Karpas-422 (cell line): ENCODE measurements around the gene CYFIP1. TPM values are rescaled to one million over a fixed set of nuclear protein-coding genes. Genes with fewer than 3 reads are reported as not detected.

Experiments
- DNase-seq: peaks from one replicate; pipeline ENCODE4 v3.0.0-alpha.2; 2015
- H2AFZ ChIP-seq: fragments of 200-600 bp; sonication (generic); 2 replicates; pipeline ENCODE4 v1.6.1; 2014; ENCODE audit warnings: antibody characterized with exemption, low read length, mixed read lengths
- H3K27ac ChIP-seq: fragments of 200-600 bp; sonication (generic); 2 replicates; pipeline ENCODE4 v1.5.1; 2014; ENCODE audit warnings: mild to moderate bottlenecking, low read length, moderate library complexity
- H3K27me3 ChIP-seq: fragments of 200-600 bp; sonication (generic); 2 replicates; pipeline ENCODE4 v1.6.1; 2014; ENCODE audit warnings: low read length, mixed read lengths
- H3K36me3 ChIP-seq: fragments of 200-600 bp; sonication (generic); 2 replicates; pipeline ENCODE4 v1.6.1; 2014; ENCODE audit warnings: low read length, mixed read lengths; ENCODE audit not compliant: insufficient read depth
- H3K4me1 ChIP-seq: fragments of 200-600 bp; sonication (generic); 2 replicates; pipeline ENCODE4 v1.6.1; 2014; ENCODE audit warnings: mild to moderate bottlenecking, low read length, mixed read lengths
- H3K4me2 ChIP-seq: fragments of 200-600 bp; sonication (generic); 2 replicates; pipeline ENCODE4 v1.6.1; 2014; ENCODE audit warnings: low read length, low read depth, mild to moderate bottlenecking; ENCODE audit not compliant: poor library complexity, severe bottlenecking
- H3K4me3 ChIP-seq: fragments of 200-600 bp; sonication (generic); 2 replicates; pipeline ENCODE4 v1.5.1; 2014; ENCODE audit warnings: mild to moderate bottlenecking, antibody characterized with exemption, low read length, mixed read lengths
- H3K79me2 ChIP-seq: fragments of 200-600 bp; sonication (generic); 2 replicates; pipeline ENCODE4 v1.6.1; 2014; ENCODE audit warnings: mild to moderate bottlenecking, low read length, mixed read lengths
- H3K9ac ChIP-seq: fragments of 200-600 bp; sonication (generic); 2 replicates; pipeline ENCODE4 v1.6.0; 2014; ENCODE audit warnings: low read length
- H3K9me2 ChIP-seq: fragments of 200-600 bp; sonication (generic), shearing (Covaris generic); replicated peaks from 2 replicates; pipeline ENCODE4 v1.6.0; 2014; ENCODE audit warnings: mild to moderate bottlenecking, low read length, moderate library complexity; ENCODE audit not compliant: insufficient read depth
- H3K9me3 ChIP-seq: fragments of 300-700, 200-600 bp; sonication (generic); 2 replicates; pipeline ENCODE4 v1.6.1; 2014; ENCODE audit warnings: low read length, mixed read lengths
- H4K20me1 ChIP-seq: fragments of 200-600 bp; sonication (generic); 2 replicates; pipeline ENCODE4 v1.6.1; 2014; ENCODE audit warnings: mild to moderate bottlenecking, antibody characterized with exemption, low read length, low read depth; ENCODE audit not compliant: insufficient read depth
- total RNA-seq: library from RNA; depleted of rRNA; stranded (reverse); fragments of >200 nt; shearing (Covaris generic); gene quantifications from 2 replicates; pipeline ENCODE4 v1.2.3, GENCODE V29; 2014; ENCODE audit warnings: low replicate concordance

The CYFIP1 gene
- total RNA-seq, 1 experiment from 2014 or later = 0.04 TPM

GRCh38 chr15:22963641-22964040, 16.5 kb downstream of the CYFIP1 start:
- Histone ChIP-seq H3K79me2 (no peaks in the 10 kb centered on the region), H3K27ac (no peak overlapping the region)

DNA sequence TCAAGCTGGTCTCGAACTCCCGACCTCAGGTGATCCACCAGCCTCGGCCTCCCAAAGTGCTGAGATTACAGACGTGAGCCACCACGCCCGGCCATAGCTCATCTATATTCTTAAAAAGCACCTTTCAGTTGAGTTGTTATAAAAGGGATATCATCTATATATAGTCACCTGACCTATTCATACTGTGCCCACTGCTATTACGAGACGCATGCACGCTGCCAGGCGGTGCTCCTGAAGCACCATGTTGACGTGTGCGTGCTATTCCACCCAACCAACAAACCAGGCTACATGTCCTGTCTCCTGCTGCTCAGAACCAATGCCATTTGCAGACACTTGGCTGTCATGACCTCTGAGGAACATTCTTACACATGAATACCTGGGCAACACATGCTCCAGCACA, 17.6 kb downstream of the CYFIP1 start:
- no peaks in the 10 kb centered on the region for H3K27me3 ChIP-seq
- H3K36me3 ChIP-seq = no peaks in the 10 kb centered on the region
- no peak overlapping the region for H2AFZ ChIP-seq
- no peaks in the 10 kb centered on the region for H3K9me3 ChIP-seq
- no peak overlapping the region for H3K4me3 ChIP-seq
- H4K20me1 ChIP-seq = no peaks in the 10 kb centered on the region
- no peaks in the 10 kb centered on the region for H3K4me1 ChIP-seq
- no peak overlapping the region for H3K9ac ChIP-seq
- H3K27ac ChIP-seq = no peak overlapping the region
- no peak overlapping the region for H3K4me2 ChIP-seq
- no peaks in the 10 kb centered on the region for H3K9me2 ChIP-seq
- DNase-seq = no peak
- no peaks in the 10 kb centered on the region for H3K79me2 ChIP-seq

More at GRCh38 chr15:22963641-22964040, 16.5 kb downstream of the CYFIP1 start:
- no peak for DNase-seq
- Histone ChIP-seq H3K4me1 (no peaks in the 10 kb centered on the region), H3K4me3 (no peak overlapping the region), H3K9me2 (no peaks in the 10 kb centered on the region), H4K20me1 (no peaks in the 10 kb centered on the region), H2AFZ (no peak overlapping the region), H3K4me2 (no peak overlapping the region), H3K9me3 (no peaks in the 10 kb centered on the region), H3K9ac (no peak overlapping the region), H3K27me3 (no peaks in the 10 kb centered on the region), H3K36me3 (no peaks in the 10 kb centered on the region)

- Histone ChIP-seq H3K9me2 (no peaks in the 10 kb centered on the region), H3K36me3 (no peaks in the 10 kb centered on the region), H2AFZ (no peak overlapping the region), H3K79me2 (no peaks in the 10 kb centered on the region), H3K27me3 (no peaks in the 10 kb centered on the region), H3K9ac (no peak overlapping the region), H4K20me1 (no peaks in the 10 kb centered on the region), H3K4me1 (no peaks in the 10 kb centered on the region), H3K27ac (no peak overlapping the region), H3K4me3 (no peak overlapping the region), H3K9me3 (no peaks in the 10 kb centered on the region), H3K4me2 (no peak overlapping the region)
- DNase-seq = no peak
Observed at GRCh38 chr15:22961762-22962161, 18.4 kb downstream of the CYFIP1 start.

DNA sequence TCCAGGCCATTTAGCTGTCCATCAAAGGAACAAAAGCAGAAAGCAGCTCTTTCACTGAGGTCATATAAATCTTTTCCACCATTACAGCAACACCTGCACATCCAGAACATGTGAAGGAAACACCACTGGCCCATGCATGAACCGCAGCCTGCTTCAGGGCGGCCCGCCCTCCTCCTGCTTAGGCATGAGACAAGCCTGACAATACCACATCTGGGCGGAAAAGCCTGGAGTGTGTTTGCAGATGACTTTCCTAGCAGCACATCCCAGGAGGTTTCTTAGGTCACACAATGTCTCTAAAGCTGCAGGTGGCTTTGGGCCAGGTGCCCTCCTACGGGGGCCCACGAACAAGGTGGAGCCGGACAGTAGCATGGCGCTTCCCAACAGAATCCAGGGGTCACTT, 19.6 kb downstream of the CYFIP1 start:
- Histone ChIP-seq H3K4me3 (no peak overlapping the region), H3K9ac (no peak overlapping the region), H3K79me2 (no peaks in the 10 kb centered on the region), H3K4me1 (no peaks in the 10 kb centered on the region), H3K4me2 (no peak overlapping the region), H3K9me3 (no peaks in the 10 kb centered on the region), H3K9me2 (no peaks in the 10 kb centered on the region), H3K27me3 (no peaks in the 10 kb centered on the region), H3K27ac (no peak overlapping the region), H4K20me1 (no peaks in the 10 kb centered on the region), H3K36me3 (no peaks in the 10 kb centered on the region), H2AFZ (no peak overlapping the region)
- no peak for DNase-seq

- Histone ChIP-seq H2AFZ (no peak overlapping the region), H3K27ac (no peak overlapping the region)
Observed at GRCh38 chr15:22960126-22960525, 20.0 kb downstream of the CYFIP1 start.

GRCh38 chr15:22959321-22960101, 20.7 kb downstream of the CYFIP1 start:
- H3K79me2 ChIP-seq = no peaks in the 10 kb centered on the region
- DNase-seq = no peak
- H3K4me2 ChIP-seq = no peak overlapping the region
- no peaks in the 10 kb centered on the region for H3K27me3 ChIP-seq
- H3K4me1 ChIP-seq = no peaks in the 10 kb centered on the region
- H3K9ac ChIP-seq = no peak overlapping the region
- no peaks in the 10 kb centered on the region for H3K36me3 ChIP-seq
- no peaks in the 10 kb centered on the region for H3K9me2 ChIP-seq
- H3K27ac ChIP-seq = no peak overlapping the region
- H3K4me3 ChIP-seq = no peak overlapping the region
- no peaks in the 10 kb centered on the region for H3K9me3 ChIP-seq
- no peak overlapping the region for H2AFZ ChIP-seq
- H4K20me1 ChIP-seq = no peaks in the 10 kb centered on the region

More at GRCh38 chr15:22960126-22960525, 20.0 kb downstream of the CYFIP1 start:
- H3K79me2 ChIP-seq = no peaks in the 10 kb centered on the region
- H3K36me3 ChIP-seq = no peaks in the 10 kb centered on the region
- no peaks in the 10 kb centered on the region for H3K9me3 ChIP-seq
- no peaks in the 10 kb centered on the region for H3K27me3 ChIP-seq
- H3K4me1 ChIP-seq = no peaks in the 10 kb centered on the region
- DNase-seq = no peak
- H3K4me3 ChIP-seq = no peak overlapping the region
- H3K9ac ChIP-seq = no peak overlapping the region
- no peaks in the 10 kb centered on the region for H4K20me1 ChIP-seq
- no peak overlapping the region for H3K4me2 ChIP-seq
- no peaks in the 10 kb centered on the region for H3K9me2 ChIP-seq

- H3K4me1 ChIP-seq = no peaks in the 10 kb centered on the region
- no peak overlapping the region for H3K4me2 ChIP-seq
- H2AFZ ChIP-seq = no peak overlapping the region
- no peaks in the 10 kb centered on the region for H4K20me1 ChIP-seq
- H3K27me3 ChIP-seq = no peaks in the 10 kb centered on the region
- H3K27ac ChIP-seq = no peak overlapping the region
- H3K9me3 ChIP-seq = no peaks in the 10 kb centered on the region
- no peaks in the 10 kb centered on the region for H3K9me2 ChIP-seq
- no peak overlapping the region for H3K9ac ChIP-seq
- H3K79me2 ChIP-seq = no peaks in the 10 kb centered on the region
- DNase-seq = no peak
- no peaks in the 10 kb centered on the region for H3K36me3 ChIP-seq
- no peak overlapping the region for H3K4me3 ChIP-seq
Observed at GRCh38 chr15:22958487-22959280, 21.5 kb downstream of the CYFIP1 start.

- Histone ChIP-seq H3K4me3 (no peak overlapping the region), H3K4me1 (no peaks in the 10 kb centered on the region), H4K20me1 (no peaks in the 10 kb centered on the region), H3K36me3 (no peaks in the 10 kb centered on the region), H3K79me2 (no peaks in the 10 kb centered on the region), H3K9me2 (no peaks in the 10 kb centered on the region), H3K9me3 (no peaks in the 10 kb centered on the region), H3K9ac (no peak overlapping the region), H3K27ac (no peak overlapping the region), H3K4me2 (no peak overlapping the region), H3K27me3 (no peaks in the 10 kb centered on the region), H2AFZ (no peak overlapping the region)
- no peak for DNase-seq
Observed at GRCh38 chr15:22956978-22957260, 23.2 kb downstream of the CYFIP1 start.
